Measurements from ENCODE around the gene CDKN2AIPNL.

CDKN2AIPNL gene

DNA sequence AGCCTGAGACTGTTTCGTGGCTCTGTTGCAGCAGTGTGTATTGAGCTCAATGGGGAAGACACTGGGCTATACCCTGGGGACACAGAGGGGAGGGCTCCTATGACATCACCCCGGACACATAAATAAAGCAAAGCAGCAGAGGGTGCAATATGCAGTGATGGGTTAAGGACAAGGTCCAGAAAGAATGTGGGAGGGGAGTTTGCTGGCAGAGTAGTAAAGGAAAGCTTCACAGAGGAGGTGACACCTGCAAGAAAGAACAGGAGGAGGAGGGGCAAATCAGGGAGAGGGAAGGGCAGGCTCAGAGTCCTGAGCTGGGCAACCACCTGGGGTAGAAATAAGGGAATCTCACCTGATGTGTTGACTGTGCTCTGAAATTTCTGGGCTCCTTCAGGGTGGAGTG is 35.3 kb upstream of the CDKN2AIPNL start (continued):
- TF ChIP-seq, protein P1, sequence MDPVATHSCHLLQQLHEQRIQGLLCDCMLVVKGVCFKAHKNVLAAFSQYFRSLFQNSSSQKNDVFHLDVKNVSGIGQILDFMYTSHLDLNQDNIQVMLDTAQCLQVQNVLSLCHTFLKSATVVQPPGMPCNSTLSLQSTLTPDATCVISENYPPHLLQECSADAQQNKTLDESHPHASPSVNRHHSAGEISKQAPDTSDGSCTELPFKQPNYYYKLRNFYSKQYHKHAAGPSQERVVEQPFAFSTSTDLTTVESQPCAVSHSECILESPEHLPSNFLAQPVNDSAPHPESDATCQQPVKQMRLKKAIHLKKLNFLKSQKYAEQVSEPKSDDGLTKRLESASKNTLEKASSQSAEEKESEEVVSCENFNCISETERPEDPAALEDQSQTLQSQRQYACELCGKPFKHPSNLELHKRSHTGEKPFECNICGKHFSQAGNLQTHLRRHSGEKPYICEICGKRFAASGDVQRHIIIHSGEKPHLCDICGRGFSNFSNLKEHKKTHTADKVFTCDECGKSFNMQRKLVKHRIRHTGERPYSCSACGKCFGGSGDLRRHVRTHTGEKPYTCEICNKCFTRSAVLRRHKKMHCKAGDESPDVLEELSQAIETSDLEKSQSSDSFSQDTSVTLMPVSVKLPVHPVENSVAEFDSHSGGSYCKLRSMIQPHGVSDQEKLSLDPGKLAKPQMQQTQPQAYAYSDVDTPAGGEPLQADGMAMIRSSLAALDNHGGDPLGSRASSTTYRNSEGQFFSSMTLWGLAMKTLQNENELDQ (tag by site-specific recombination; IDR thresholded peaks at IDR 0.05; ENCODE audit: low read depth) = no peak
- TF ChIP-seq BCL11A (tag by site-specific recombination; IDR thresholded peaks at IDR 0.05; ENCODE audit: low read depth) (no peak), ZNF404 (tag by site-specific recombination; IDR thresholded peaks at IDR 0.05) (no peak), KLF7 (tag by site-specific recombination; IDR thresholded peaks at IDR 0.05; ENCODE audit: borderline replicate concordance) (no peak), ZNF221 (tag by site-specific recombination; IDR thresholded peaks at IDR 0.05; ENCODE audit: borderline replicate concordance) (no peak), MYNN (tag by site-specific recombination; IDR thresholded peaks at IDR 0.05; ENCODE audit: borderline replicate concordance) (no peak), ZNF223 (tag by site-specific recombination; IDR thresholded peaks at IDR 0.05) (no peak), ZNF610 (tag by site-specific recombination; IDR thresholded peaks at IDR 0.05; ENCODE audit: borderline replicate concordance) (no peak), ZNF391 (tag by site-specific recombination; IDR thresholded peaks at IDR 0.05; ENCODE audit: borderline replicate concordance, low read depth) (no peak), ZNF169 (tag by site-specific recombination; IDR thresholded peaks at IDR 0.05) (no peak), ZEB2 (tag by site-specific recombination; IDR thresholded peaks at IDR 0.05) (0 out of 2 replicates have a peak, but pooled peaks have one; percentile 19), ZNF23 (tag by site-specific recombination; IDR thresholded peaks at IDR 0.05; ENCODE audit: borderline replicate concordance) (no peak), ZNF544 (tag by site-specific recombination; IDR thresholded peaks at IDR 0.05) (no peak), ZBTB21 (tag by site-specific recombination; IDR thresholded peaks at IDR 0.05) (0 out of 2 replicates have a peak, but pooled peaks have one; percentile 32), GLI4 (tag by site-specific recombination; IDR thresholded peaks at IDR 0.05) (no peak), OSR2 (tag by site-specific recombination; IDR thresholded peaks at IDR 0.05) (no peak), SP7 (tag by site-specific recombination; IDR thresholded peaks at IDR 0.05) (peak; percentile 36; the same call in 1 of the 2 replicates), ZNF514 (tag by site-specific recombination; IDR thresholded peaks at IDR 0.05) (no peak), ZNF629 (tag by site-specific recombination; IDR thresholded peaks at IDR 0.05) (peak; percentile 58; the same call in 1 of the 2 replicates), ZNF366 (tag by site-specific recombination; conservative IDR thresholded peaks at IDR 0.05) (peak; percentile 18; the same call in 1 of the 2 replicates), ZNF837 (tag by site-specific recombination; IDR thresholded peaks at IDR 0.05) (no peak), ZNF19 (tag by site-specific recombination; IDR thresholded peaks at IDR 0.05; ENCODE audit: low read depth) (no peak), ZNF274 (IDR thresholded peaks at IDR 0.05; ENCODE audit: low read length) (no peak), ZNF274 (tag by site-specific recombination; IDR thresholded peaks at IDR 0.05; ENCODE audit: borderline replicate concordance) (no peak), SETDB1 (IDR thresholded peaks at IDR 0.05; ENCODE audit: insufficient read length, low read length) (no peak)
- TF ChIP-seq, protein P2, sequence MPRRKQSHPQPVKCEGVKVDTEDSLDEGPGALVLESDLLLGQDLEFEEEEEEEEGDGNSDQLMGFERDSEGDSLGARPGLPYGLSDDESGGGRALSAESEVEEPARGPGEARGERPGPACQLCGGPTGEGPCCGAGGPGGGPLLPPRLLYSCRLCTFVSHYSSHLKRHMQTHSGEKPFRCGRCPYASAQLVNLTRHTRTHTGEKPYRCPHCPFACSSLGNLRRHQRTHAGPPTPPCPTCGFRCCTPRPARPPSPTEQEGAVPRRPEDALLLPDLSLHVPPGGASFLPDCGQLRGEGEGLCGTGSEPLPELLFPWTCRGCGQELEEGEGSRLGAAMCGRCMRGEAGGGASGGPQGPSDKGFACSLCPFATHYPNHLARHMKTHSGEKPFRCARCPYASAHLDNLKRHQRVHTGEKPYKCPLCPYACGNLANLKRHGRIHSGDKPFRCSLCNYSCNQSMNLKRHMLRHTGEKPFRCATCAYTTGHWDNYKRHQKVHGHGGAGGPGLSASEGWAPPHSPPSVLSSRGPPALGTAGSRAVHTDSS (tag by site-specific recombination; IDR thresholded peaks at IDR 0.05) = no peak
- TF ChIP-seq, protein P3, sequence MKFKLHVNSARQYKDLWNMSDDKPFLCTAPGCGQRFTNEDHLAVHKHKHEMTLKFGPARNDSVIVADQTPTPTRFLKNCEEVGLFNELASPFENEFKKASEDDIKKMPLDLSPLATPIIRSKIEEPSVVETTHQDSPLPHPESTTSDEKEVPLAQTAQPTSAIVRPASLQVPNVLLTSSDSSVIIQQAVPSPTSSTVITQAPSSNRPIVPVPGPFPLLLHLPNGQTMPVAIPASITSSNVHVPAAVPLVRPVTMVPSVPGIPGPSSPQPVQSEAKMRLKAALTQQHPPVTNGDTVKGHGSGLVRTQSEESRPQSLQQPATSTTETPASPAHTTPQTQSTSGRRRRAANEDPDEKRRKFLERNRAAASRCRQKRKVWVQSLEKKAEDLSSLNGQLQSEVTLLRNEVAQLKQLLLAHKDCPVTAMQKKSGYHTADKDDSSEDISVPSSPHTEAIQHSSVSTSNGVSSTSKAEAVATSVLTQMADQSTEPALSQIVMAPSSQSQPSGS (tag by site-specific recombination; IDR thresholded peaks at IDR 0.05; ENCODE audit: low read depth) = peak; percentile 60; the same call in 1 of the 2 replicates
- TF ChIP-seq, protein P4, sequence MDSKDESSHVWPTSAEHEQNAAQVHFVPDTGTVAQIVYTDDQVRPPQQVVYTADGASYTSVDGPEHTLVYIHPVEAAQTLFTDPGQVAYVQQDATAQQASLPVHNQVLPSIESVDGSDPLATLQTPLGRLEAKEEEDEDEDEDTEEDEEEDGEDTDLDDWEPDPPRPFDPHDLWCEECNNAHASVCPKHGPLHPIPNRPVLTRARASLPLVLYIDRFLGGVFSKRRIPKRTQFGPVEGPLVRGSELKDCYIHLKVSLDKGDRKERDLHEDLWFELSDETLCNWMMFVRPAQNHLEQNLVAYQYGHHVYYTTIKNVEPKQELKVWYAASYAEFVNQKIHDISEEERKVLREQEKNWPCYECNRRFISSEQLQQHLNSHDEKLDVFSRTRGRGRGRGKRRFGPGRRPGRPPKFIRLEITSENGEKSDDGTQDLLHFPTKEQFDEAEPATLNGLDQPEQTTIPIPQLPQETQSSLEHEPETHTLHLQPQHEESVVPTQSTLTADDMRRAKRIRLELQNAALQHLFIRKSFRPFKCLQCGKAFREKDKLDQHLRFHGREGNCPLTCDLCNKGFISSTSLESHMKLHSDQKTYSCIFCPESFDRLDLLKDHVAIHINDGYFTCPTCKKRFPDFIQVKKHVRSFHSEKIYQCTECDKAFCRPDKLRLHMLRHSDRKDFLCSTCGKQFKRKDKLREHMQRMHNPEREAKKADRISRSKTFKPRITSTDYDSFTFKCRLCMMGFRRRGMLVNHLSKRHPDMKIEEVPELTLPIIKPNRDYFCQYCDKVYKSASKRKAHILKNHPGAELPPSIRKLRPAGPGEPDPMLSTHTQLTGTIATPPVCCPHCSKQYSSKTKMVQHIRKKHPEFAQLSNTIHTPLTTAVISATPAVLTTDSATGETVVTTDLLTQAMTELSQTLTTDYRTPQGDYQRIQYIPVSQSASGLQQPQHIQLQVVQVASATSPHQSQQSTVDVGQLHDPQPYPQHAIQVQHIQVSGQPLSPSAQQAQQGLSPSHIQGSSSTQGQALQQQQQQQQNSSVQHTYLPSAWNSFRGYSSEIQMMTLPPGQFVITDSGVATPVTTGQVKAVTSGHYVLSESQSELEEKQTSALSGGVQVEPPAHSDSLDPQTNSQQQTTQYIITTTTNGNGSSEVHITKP (tag by site-specific recombination; IDR thresholded peaks at IDR 0.05) = 0 out of 2 replicates have a peak, but pooled peaks have one; percentile 23

Measured in HEK293 (cell line).